Endothelial cell of umbilical vein (primary cell): Measurements from ENCODE around the gene RASA2. TPM values are rescaled to one million over a fixed set of nuclear protein-coding genes. Genes with fewer than 3 reads are reported as not detected.

Source experiments
- BruUV-seq: library from RNA; stranded (reverse); fragments of 400-500 nt; replicated peaks from 2 replicates; lab custom pipeline; 2021; lab: Mats Ljungman, UMichigan
- CTCF ChIA-PET: fragments of 300-600, 350-600 bp; sonication (Branson Sonifier 250); formaldehyde crosslinking; loops from one replicate; lab custom pipeline; 2021; ENCODE audit warnings: antibody characterized with exemption, inconsistent platforms; lab: Charles Lee
- POLR2A ChIA-PET: fragments of 300-600, 350-600 bp; sonication (Branson Sonifier 250); formaldehyde crosslinking; loops from one replicate; lab custom pipeline; 2021; ENCODE audit warnings: antibody characterized with exemption, inconsistent platforms; lab: Charles Lee
- DNase-seq: peaks from one replicate; pipeline ENCODE4 v3.0.0-alpha.2; 2011; ENCODE audit warnings: low read depth, low spot score
- FAIRE-seq: peaks from 2 replicates; lab custom pipeline; 2011; peaks lifted over from hg19 to GRCh38; lab: Jason Lieb, UNC
- H2AFZ ChIP-seq: 2 replicates; pipeline ENCODE4 v1.6.0; 2012; ENCODE audit warnings: low read depth, low read length, control low read depth, inconsistent platforms
- H3K27ac ChIP-seq: 2 replicates; pipeline ENCODE4 v1.5.1; 2011; ENCODE audit warnings: low read depth, mild to moderate bottlenecking, control low read depth, low read length, moderate library complexity; ENCODE audit not compliant: insufficient read depth
- H3K27me3 ChIP-seq, 2 experiments: 2 replicates each; pipeline versions ENCODE4 v1.6.0 to v1.6.1; 2011; ENCODE audit warnings: low read length in 2 of 2, mixed read lengths in 1 of 2; ENCODE audit not compliant: control insufficient read depth in 2 of 2, insufficient read depth in 2 of 2
- H3K36me3 ChIP-seq, 2 experiments: 2 replicates in 1 of 2; 3 replicates in 1 of 2; pipeline ENCODE4 v1.5.1; 2011; ENCODE audit warnings: low read length in 2 of 2, mild to moderate bottlenecking in 1 of 2, moderate library complexity in 1 of 2; ENCODE audit not compliant: control insufficient read depth in 2 of 2, insufficient read depth in 2 of 2; ENCODE audit errors: extremely low read depth in 1 of 2
- H3K4me1 ChIP-seq: 3 replicates; pipeline ENCODE4 v1.5.1; 2011; ENCODE audit warnings: mild to moderate bottlenecking, low read length; ENCODE audit not compliant: control insufficient read depth, insufficient read depth; ENCODE audit errors: extremely low read depth
- H3K4me2 ChIP-seq: 2 replicates; pipeline ENCODE4 v1.6.1; 2011; ENCODE audit warnings: low read length, control low read depth, mixed read lengths; ENCODE audit not compliant: insufficient read depth
- H3K4me3 ChIP-seq, 3 experiments: fragments of 200-600 bp in 1 of 3; sonication (generic), shearing (Covaris generic) in 1 of 3; replicated peaks in 1 of 3; 2 replicates each; pipeline ENCODE4 v1.5.1; 2011 to 2016; ENCODE audit warnings: control low read depth in 3 of 3, low read length in 3 of 3, mild to moderate bottlenecking in 2 of 3, inconsistent platforms in 1 of 3, low read depth in 1 of 3, moderate library complexity in 1 of 3; ENCODE audit not compliant: insufficient read depth in 1 of 3
- H3K79me2 ChIP-seq: 2 replicates; pipeline ENCODE4 v1.6.0; 2012; ENCODE audit warnings: low read length, inconsistent platforms; ENCODE audit not compliant: control insufficient read depth, insufficient read depth
- H3K9ac ChIP-seq: replicated peaks from 2 replicates; pipeline ENCODE3; 2011; ENCODE audit warnings: low read length, control low read depth; ENCODE audit not compliant: insufficient read depth; ENCODE audit errors: extremely low read depth
- H3K9me1 ChIP-seq: replicated peaks from 3 replicates; pipeline ENCODE4 v1.6.0; 2011; ENCODE audit warnings: mild to moderate bottlenecking, low read length; ENCODE audit not compliant: control insufficient read depth, insufficient read depth; ENCODE audit errors: extremely low read depth
- H3K9me3 ChIP-seq: replicated peaks from 2 replicates; pipeline ENCODE4 v1.5.1; 2012; ENCODE audit warnings: low read length, inconsistent platforms; ENCODE audit not compliant: control insufficient read depth, insufficient read depth
- H4K20me1 ChIP-seq: replicated peaks from 2 replicates; pipeline ENCODE3; 2011; ENCODE audit warnings: mild to moderate bottlenecking, low read length; ENCODE audit not compliant: control insufficient read depth, insufficient read depth; ENCODE audit errors: extremely low read depth
- EZH2 ChIP-seq: IDR thresholded peaks from 2 replicates; pipeline ENCODE4 v1.6.1; 2012; ENCODE audit warnings: borderline replicate concordance, low read depth, mild to moderate bottlenecking, moderate library complexity, low read length, inconsistent platforms; ENCODE audit not compliant: severe bottlenecking
- FOS ChIP-seq: IDR thresholded peaks from 2 replicates; pipeline ENCODE4 v1.6.1; 2011; ENCODE audit warnings: mild to moderate bottlenecking, low read length, moderate library complexity, borderline replicate concordance; ENCODE audit not compliant: insufficient read depth
- GATA2 ChIP-seq: IDR thresholded peaks from 2 replicates; pipeline ENCODE4 v1.7.0; 2011; ENCODE audit warnings: low read depth, mild to moderate bottlenecking, moderate library complexity, mixed read lengths, low read length; ENCODE audit not compliant: insufficient read length, insufficient read depth
- JUN ChIP-seq: IDR thresholded peaks from 2 replicates; pipeline ENCODE4 v1.6.1; 2011; ENCODE audit warnings: borderline replicate concordance, low read depth; ENCODE audit not compliant: insufficient read length, insufficient read depth
- POLR2A ChIP-seq: IDR thresholded peaks from 2 replicates; pipeline ENCODE4 v1.6.1; 2012; ENCODE audit warnings: low read depth, mild to moderate bottlenecking, control low read depth, low read length
- POLR2AphosphoS5 ChIP-seq: IDR thresholded peaks from 2 replicates; pipeline ENCODE4 v1.6.1; 2012; ENCODE audit warnings: low read depth, mild to moderate bottlenecking, control low read depth, low read length, moderate library complexity; ENCODE audit not compliant: insufficient read depth
- dilution Hi-C: fragments of 300-500 bp; cut with MboI; formaldehyde crosslinking; loops from one replicate; pipeline ENCODE4 v1.15.0; 2019; ENCODE audit warnings: low sequenced_read_pairs; ENCODE audit not compliant: extremely low pct_ligation_motif_present
- intact Hi-C: fragments of 100-400 bp; cut with micrococcal nuclease; formaldehyde crosslinking; loops from one replicate; pipeline ENCODE4 v1.10.0; 2022
- polyA plus RNA-seq, 4 experiments: library from polyadenylated mRNA; depleted of rRNA in 3 of 4; stranded (reverse) in 3 of 4; unstranded in 1 of 4; fragments of >200 nt; gene quantifications; 2 replicates each; pipeline versions ENCODE4 v1.2.1 to v1.2.3, GENCODE V29; 2011 to 2012; ENCODE audit warnings: missing spikeins in 1 of 4
- total RNA-seq: library from RNA; stranded (reverse); gene quantifications from 2 replicates; pipeline ENCODE4 v1.2.3, GENCODE V29; 2021
- TF ChIP-seq, protein P1 (sequence below), 2 donors: IDR thresholded peaks; 1 replicate in 1 of 2; 2 replicates in 1 of 2; pipeline ENCODE4 v1.5.1; 2011; ENCODE audit warnings: low read length in 2 of 2, mild to moderate bottlenecking in 2 of 2, moderate library complexity in 2 of 2, control low read depth in 1 of 2, inconsistent platforms in 1 of 2, low read depth in 1 of 2; ENCODE audit not compliant: insufficient read depth in 1 of 2; ENCODE audit errors: extremely low read depth in 1 of 2
- TF ChIP-seq, protein P2 (sequence below): IDR thresholded peaks from 2 replicates; pipeline ENCODE4 v1.6.1; 2011; ENCODE audit not compliant: insufficient read depth, insufficient read length

Gene RASA2
- total and polyA plus RNA-seq, 2 donors (not counting 3 experiments of a cell fraction or from before 2014, with no cell fraction given): 3.1 to 20.2 TPM

DNA sequence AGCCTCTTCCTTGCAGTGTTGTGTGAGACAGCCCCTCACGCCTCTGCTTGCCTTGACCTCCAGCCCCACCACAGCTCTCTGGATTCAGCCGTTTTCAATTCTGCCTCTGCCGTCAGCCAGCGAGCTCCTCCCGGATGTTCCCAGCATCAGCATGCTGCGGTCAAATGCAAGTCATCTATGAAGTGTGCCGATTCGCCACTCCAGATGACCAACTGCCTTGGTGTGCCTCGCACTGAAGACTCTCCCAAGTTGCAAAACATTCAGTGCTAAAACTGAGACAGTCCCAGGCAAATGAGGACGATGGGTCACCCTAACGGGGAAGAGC, 30.6 kb upstream of the RASA2 start:
- BruUV-seq: no TSS peak
- H3K4me3 ChIP-seq: no peak overlapping the region
- no peaks in the 10 kb centered on the region for H3K27me3 ChIP-seq
- dilution Hi-C loops (no loop called here), intact Hi-C loops (loop anchor here (10.0 kb wide), 1 partner anchor 451 kb away; no protein-coding TSS in a partner anchor)
- no peaks in the 10 kb centered on the region for H4K20me1 ChIP-seq
- DNase-seq (no peak), FAIRE-seq (no peak)
- TF ChIP-seq JUN (no peak), POLR2AphosphoS5 (no peak), EZH2 (no peak), POLR2A (no peak), GATA2 (no peak), FOS (no peak)
- TF ChIP-seq, protein P1, sequence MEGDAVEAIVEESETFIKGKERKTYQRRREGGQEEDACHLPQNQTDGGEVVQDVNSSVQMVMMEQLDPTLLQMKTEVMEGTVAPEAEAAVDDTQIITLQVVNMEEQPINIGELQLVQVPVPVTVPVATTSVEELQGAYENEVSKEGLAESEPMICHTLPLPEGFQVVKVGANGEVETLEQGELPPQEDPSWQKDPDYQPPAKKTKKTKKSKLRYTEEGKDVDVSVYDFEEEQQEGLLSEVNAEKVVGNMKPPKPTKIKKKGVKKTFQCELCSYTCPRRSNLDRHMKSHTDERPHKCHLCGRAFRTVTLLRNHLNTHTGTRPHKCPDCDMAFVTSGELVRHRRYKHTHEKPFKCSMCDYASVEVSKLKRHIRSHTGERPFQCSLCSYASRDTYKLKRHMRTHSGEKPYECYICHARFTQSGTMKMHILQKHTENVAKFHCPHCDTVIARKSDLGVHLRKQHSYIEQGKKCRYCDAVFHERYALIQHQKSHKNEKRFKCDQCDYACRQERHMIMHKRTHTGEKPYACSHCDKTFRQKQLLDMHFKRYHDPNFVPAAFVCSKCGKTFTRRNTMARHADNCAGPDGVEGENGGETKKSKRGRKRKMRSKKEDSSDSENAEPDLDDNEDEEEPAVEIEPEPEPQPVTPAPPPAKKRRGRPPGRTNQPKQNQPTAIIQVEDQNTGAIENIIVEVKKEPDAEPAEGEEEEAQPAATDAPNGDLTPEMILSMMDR (IDR thresholded peaks at IDR 0.05; ENCODE audit: extremely low read depth in 1 of 2, insufficient read depth in 1 of 2, low read depth in 1 of 2, low read length in 2 of 2): no peak
- TF ChIP-seq, protein P2, sequence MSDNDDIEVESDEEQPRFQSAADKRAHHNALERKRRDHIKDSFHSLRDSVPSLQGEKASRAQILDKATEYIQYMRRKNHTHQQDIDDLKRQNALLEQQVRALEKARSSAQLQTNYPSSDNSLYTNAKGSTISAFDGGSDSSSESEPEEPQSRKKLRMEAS: no peak
- ChIA-PET CTCF (interaction anchor here (2.1 to 9.3 kb wide), 5 partner anchors 9 to 150 kb away, joined by 14 to 351 read pairs (median 165); no protein-coding TSS in a partner anchor), POLR2A (no interaction called here)
- H2AFZ ChIP-seq: no peak overlapping the region
- no peak overlapping the region for H3K27ac ChIP-seq
- no peak overlapping the region for H3K9ac ChIP-seq
- H3K9me1 ChIP-seq: no peaks in the 10 kb centered on the region
- no peaks in the 10 kb centered on the region for H3K36me3 ChIP-seq
- no peaks in the 10 kb centered on the region for H3K4me1 ChIP-seq
- no peaks in the 10 kb centered on the region for H3K79me2 ChIP-seq
- no peaks in the 10 kb centered on the region for H3K9me3 ChIP-seq
- H3K4me2 ChIP-seq: no peak overlapping the region
